Prostate gland (tissue), 2 donors: ENCODE results near the gene ATL1. TPM values are rescaled to one million over a fixed set of nuclear protein-coding genes. Genes with fewer than 3 reads are reported as not detected.
A peak's percentile ranks its signal among the peaks of the same experiment; 100 is the strongest.

Experiments
- DNase-seq: peaks from one replicate; pipeline ENCODE4 v3.0.0-alpha.2; 2019; ENCODE audit warnings: low spot score
- H3K27ac ChIP-seq, 2 donors: fragments of 200-600 bp; sonication (generic); 2 replicates each; pipeline ENCODE4 v1.5.1; 2017 to 2019
- H3K27me3 ChIP-seq: fragments of 200-600 bp; sonication (generic); replicated peaks from 2 replicates; pipeline ENCODE4 v1.5.1; 2019; ENCODE audit not compliant: insufficient read depth
- H3K36me3 ChIP-seq, 2 donors: fragments of 200-600 bp; sonication (generic); 1 replicate in 1 of 2; 2 replicates in 1 of 2; pipeline versions ENCODE4 v1.5.1 to v1.8.1; 2017 to 2019
- H3K4me1 ChIP-seq: fragments of 200-600 bp; sonication (generic); replicated peaks from 2 replicates; pipeline ENCODE4 v1.5.1; 2019
- H3K4me3 ChIP-seq, 2 donors: fragments of 200-600 bp; sonication (generic); 2 replicates each; pipeline ENCODE4 v1.5.1; 2017 to 2019
- H3K9me3 ChIP-seq: fragments of 200-600 bp; sonication (generic); 2 replicates; pipeline ENCODE4 v1.5.1; 2017
- CTCF ChIP-seq, 4 experiments: fragments of 200-600 bp in 2 of 4; fragments of 450-650 bp in 2 of 4; sonication (generic) in 2 of 4; IDR thresholded peaks; 1 replicate in 3 of 4; 2 replicates in 1 of 4; pipeline ENCODE4 v1.5.1; 2016 to 2019; ENCODE audit warnings: antibody characterized with exemption in 4 of 4, mild to moderate bottlenecking in 2 of 4, moderate library complexity in 2 of 4
- POLR2A ChIP-seq: fragments of 450-650 bp; IDR thresholded peaks from one replicate; pipeline ENCODE4 v1.6.1; 2016; ENCODE audit warnings: antibody characterized with exemption, mild to moderate bottlenecking
- POLR2AphosphoS5 ChIP-seq: sonication (generic); formaldehyde crosslinking; IDR thresholded peaks from one replicate; pipeline ENCODE4 v1.6.1; 2017; ENCODE audit warnings: antibody characterized with exemption
- WGBS: methylation state at CpG from one replicate; pipeline ENCODE4 v1.1.5; 2018; 5-methylcytosine and 5-hydroxymethylcytosine counted together
- intact Hi-C: fragments of 100-400 bp; cut with DNase I; formaldehyde crosslinking; loops from one replicate; pipeline ENCODE4 v1.14.2; 2022
- total RNA-seq, 2 donors: library from RNA; depleted of rRNA; stranded (reverse); fragments of >200 nt; gene quantifications; one replicate each; pipeline ENCODE4 v1.1.0, GENCODE V29; 2016

The ATL1 gene
- total RNA-seq, 2 donors from 2014 or later = 5.3 to 26.5 TPM

- intact Hi-C loops = loop anchor here (10.0 kb wide), 1 partner anchor 250 kb away; no protein-coding TSS in a partner anchor
- WGBS = 35% methylated on average over 4 of the region's 4 CpGs
- no peaks in the 10 kb centered on the region for H3K4me1 ChIP-seq
Observed at GRCh38 chr14:50615056-50615455, 55.1 kb downstream of the ATL1 start.

GRCh38 chr14:50615552-50615951, 55.6 kb downstream of the ATL1 start:
- H3K9me3 ChIP-seq = no peaks in the 10 kb centered on the region

More at GRCh38 chr14:50615056-50615455, 55.1 kb downstream of the ATL1 start:
- Histone ChIP-seq H3K27ac (no peak overlapping the region), H3K4me3 (no peak overlapping the region), H3K27me3 (no peaks in the 10 kb centered on the region), H3K36me3 (no peaks in the 10 kb centered on the region), H3K9me3 (no peaks in the 10 kb centered on the region)
- TF ChIP-seq POLR2A (no peak), POLR2AphosphoS5 (no peak), CTCF (IDR thresholded peaks at IDR 0.05) (no peak)
- no peak for DNase-seq

GRCh38 chr14:50616275-50616674, 56.3 kb downstream of the ATL1 start:
- DNase-seq = no peak
- Histone ChIP-seq H3K9me3 (no peaks in the 10 kb centered on the region), H3K27ac (no peak overlapping the region), H3K4me3 (no peak overlapping the region), H3K27me3 (no peaks in the 10 kb centered on the region), H3K4me1 (no peaks in the 10 kb centered on the region), H3K36me3 (no peaks in the 10 kb centered on the region)
- WGBS = 97% methylated on average over 2 of the region's 2 CpGs
- TF ChIP-seq CTCF (IDR thresholded peaks at IDR 0.05) (no peak), POLR2A (no peak), POLR2AphosphoS5 (no peak)
- intact Hi-C loops = loop anchor here (10.0 kb wide), 1 partner anchor 249 kb away; no protein-coding TSS in a partner anchor

More at GRCh38 chr14:50615552-50615951, 55.6 kb downstream of the ATL1 start:
- H3K27ac ChIP-seq = no peak overlapping the region
- DNase-seq = no peak
- no peak overlapping the region for H3K4me3 ChIP-seq
- no peak for TF ChIP-seq POLR2AphosphoS5
- no peak for TF ChIP-seq CTCF (IDR thresholded peaks at IDR 0.05)
- TF ChIP-seq POLR2A = no peak
- intact Hi-C loops = loop anchor here (10.0 kb wide), 1 partner anchor 249 kb away; no protein-coding TSS in a partner anchor
- WGBS = 100% methylated on average over 2 of the region's 2 CpGs
- H3K36me3 ChIP-seq = no peaks in the 10 kb centered on the region
- no peaks in the 10 kb centered on the region for H3K4me1 ChIP-seq
- no peaks in the 10 kb centered on the region for H3K27me3 ChIP-seq

- DNase-seq = no peak
- intact Hi-C loops = loop anchor here (2.0 to 10.0 kb wide), 2 partner anchors 157 to 245 kb away; no protein-coding TSS in a partner anchor
- WGBS = 63% methylated on average over 5 of the region's 5 CpGs
- no peak overlapping the region for H3K27ac ChIP-seq
- no peaks in the 10 kb centered on the region for H3K9me3 ChIP-seq
- H3K27me3 ChIP-seq = no peaks in the 10 kb centered on the region
- no peak overlapping the region for H3K4me3 ChIP-seq
- no peaks in the 10 kb centered on the region for H3K4me1 ChIP-seq
- TF ChIP-seq POLR2AphosphoS5 (peak; percentile 26), POLR2A (no peak), CTCF (IDR thresholded peaks at IDR 0.05) (peak; percentile 14 to 75 (median 68))
- H3K36me3 ChIP-seq = no peaks in the 10 kb centered on the region
Observed at GRCh38 chr14:50619569-50620141, 59.7 kb downstream of the ATL1 start.

- DNase-seq = no peak
- TF ChIP-seq POLR2AphosphoS5 = no peak
- no peak for TF ChIP-seq POLR2A
- no peak for TF ChIP-seq CTCF (IDR thresholded peaks at IDR 0.05)
- no peak overlapping the region for H3K27ac ChIP-seq
- no peak overlapping the region for H3K4me3 ChIP-seq
- H3K9me3 ChIP-seq = no peaks in the 10 kb centered on the region
- no peaks in the 10 kb centered on the region for H3K36me3 ChIP-seq
- WGBS = 76% methylated on average over 4 of the region's 4 CpGs
- intact Hi-C loops = no loop called here
- no peaks in the 10 kb centered on the region for H3K27me3 ChIP-seq
- H3K4me1 ChIP-seq = no peaks in the 10 kb centered on the region
Observed at GRCh38 chr14:50620341-50620740, 60.4 kb downstream of the ATL1 start.
